Measurements from ENCODE around the gene C1QTNF8. TPM values are rescaled to one million over a fixed set of nuclear protein-coding genes. Genes with fewer than 3 reads are reported as not detected.

The C1QTNF8 gene
- total RNA-seq, 2 donors from 2014 or later = 0.34 TPM; not detected in 1

GRCh38 chr16:1117176-1117900, 21.3 kb upstream of the C1QTNF8 start:
- TF ChIP-seq POLR2AphosphoS5 (IDR thresholded peaks at IDR 0.05) = no peak
- TF ChIP-seq, protein P1, sequence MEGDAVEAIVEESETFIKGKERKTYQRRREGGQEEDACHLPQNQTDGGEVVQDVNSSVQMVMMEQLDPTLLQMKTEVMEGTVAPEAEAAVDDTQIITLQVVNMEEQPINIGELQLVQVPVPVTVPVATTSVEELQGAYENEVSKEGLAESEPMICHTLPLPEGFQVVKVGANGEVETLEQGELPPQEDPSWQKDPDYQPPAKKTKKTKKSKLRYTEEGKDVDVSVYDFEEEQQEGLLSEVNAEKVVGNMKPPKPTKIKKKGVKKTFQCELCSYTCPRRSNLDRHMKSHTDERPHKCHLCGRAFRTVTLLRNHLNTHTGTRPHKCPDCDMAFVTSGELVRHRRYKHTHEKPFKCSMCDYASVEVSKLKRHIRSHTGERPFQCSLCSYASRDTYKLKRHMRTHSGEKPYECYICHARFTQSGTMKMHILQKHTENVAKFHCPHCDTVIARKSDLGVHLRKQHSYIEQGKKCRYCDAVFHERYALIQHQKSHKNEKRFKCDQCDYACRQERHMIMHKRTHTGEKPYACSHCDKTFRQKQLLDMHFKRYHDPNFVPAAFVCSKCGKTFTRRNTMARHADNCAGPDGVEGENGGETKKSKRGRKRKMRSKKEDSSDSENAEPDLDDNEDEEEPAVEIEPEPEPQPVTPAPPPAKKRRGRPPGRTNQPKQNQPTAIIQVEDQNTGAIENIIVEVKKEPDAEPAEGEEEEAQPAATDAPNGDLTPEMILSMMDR (IDR thresholded peaks at IDR 0.05) = no peak
- TF ChIP-seq POLR2A (IDR thresholded peaks at IDR 0.05) = no peak
- no peaks in the 10 kb centered on the region for H3K4me1 ChIP-seq (replicated peaks)
- 54% methylated on average over 32 of the region's 34 CpGs for WGBS
- H3K36me3 ChIP-seq = no peaks in the 10 kb centered on the region
- DNase-seq (ENCODE audit: low spot score) = no peak
- no peak overlapping the region for H3K4me3 ChIP-seq
- peaks cover 5% of the 10 kb centered on the region for H3K27me3 ChIP-seq (replicated peaks; ENCODE audit: insufficient read depth)
- no peak overlapping the region for H3K27ac ChIP-seq
- intact Hi-C loops (cut with DNase I) = no loop called here
- H3K9me3 ChIP-seq = no peaks in the 10 kb centered on the region

- no peaks in the 10 kb centered on the region for H3K4me1 ChIP-seq (replicated peaks)
- no peak overlapping the region for H3K27ac ChIP-seq
- peaks cover 5% of the 10 kb centered on the region for H3K27me3 ChIP-seq (replicated peaks; ENCODE audit: insufficient read depth)
- 80% methylated on average over 13 of the region's 16 CpGs for WGBS
- no peak for DNase-seq (ENCODE audit: low spot score)
- H3K4me3 ChIP-seq = no peak overlapping the region
- no peaks in the 10 kb centered on the region for H3K36me3 ChIP-seq
- no peaks in the 10 kb centered on the region for H3K9me3 ChIP-seq
- TF ChIP-seq, protein P1 (IDR thresholded peaks at IDR 0.05) = no peak
- TF ChIP-seq POLR2AphosphoS5 (IDR thresholded peaks at IDR 0.05) (no peak), POLR2A (IDR thresholded peaks at IDR 0.05) (no peak)
- intact Hi-C loops (cut with DNase I) = no loop called here
Measured at GRCh38 chr16:1116693-1117077, 20.6 kb upstream of the C1QTNF8 start.

DNA sequence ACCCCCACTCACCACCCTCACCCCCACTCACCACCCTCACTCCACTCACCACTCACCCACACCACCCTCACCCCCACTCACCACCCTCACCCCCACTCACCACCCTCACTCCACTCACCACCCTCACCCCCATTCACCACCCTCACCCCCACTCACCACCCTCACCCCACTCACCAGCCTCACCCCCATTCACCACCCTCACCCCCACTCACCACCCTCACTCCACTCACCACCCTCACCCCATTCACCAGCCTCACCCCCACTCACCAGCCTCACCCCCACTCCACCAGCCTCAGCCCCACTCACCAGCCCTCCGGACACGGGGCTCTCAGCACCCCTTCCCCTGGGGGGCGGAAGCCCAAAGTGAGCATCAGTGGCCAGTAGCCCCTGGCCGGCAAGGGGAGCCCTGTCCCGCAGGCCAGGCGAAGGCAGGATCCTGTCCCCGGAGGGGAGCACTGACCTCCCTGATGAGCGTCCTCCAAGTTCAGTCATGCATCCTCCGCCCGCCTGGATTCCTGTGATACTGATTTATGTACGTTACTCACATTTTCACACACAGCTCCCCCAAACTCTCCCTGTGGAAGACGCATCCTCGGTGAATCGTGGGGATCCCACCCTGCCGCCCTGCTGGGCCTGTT, 18.0 kb upstream of the C1QTNF8 start:
- intact Hi-C loops (cut with DNase I) = loop anchor here (5.0 kb wide), 1 partner anchor 33 kb away; no protein-coding TSS in a partner anchor
- no peak for DNase-seq (ENCODE audit: low spot score)
- Histone ChIP-seq H3K27ac (no peak overlapping the region), H3K9me3 (no peaks in the 10 kb centered on the region), H3K36me3 (no peaks in the 10 kb centered on the region), H3K27me3 (replicated peaks; ENCODE audit: insufficient read depth) (peaks cover 5% of the 10 kb centered on the region), H3K4me1 (replicated peaks) (peaks cover 6% of the 10 kb centered on the region), H3K4me3 (no peak overlapping the region)
- TF ChIP-seq, protein P1 (IDR thresholded peaks at IDR 0.05) = no peak
- no peak for TF ChIP-seq POLR2A (IDR thresholded peaks at IDR 0.05)
- no peak for TF ChIP-seq POLR2AphosphoS5 (IDR thresholded peaks at IDR 0.05)
- 75% methylated on average over 15 of the region's 15 CpGs for WGBS

DNA sequence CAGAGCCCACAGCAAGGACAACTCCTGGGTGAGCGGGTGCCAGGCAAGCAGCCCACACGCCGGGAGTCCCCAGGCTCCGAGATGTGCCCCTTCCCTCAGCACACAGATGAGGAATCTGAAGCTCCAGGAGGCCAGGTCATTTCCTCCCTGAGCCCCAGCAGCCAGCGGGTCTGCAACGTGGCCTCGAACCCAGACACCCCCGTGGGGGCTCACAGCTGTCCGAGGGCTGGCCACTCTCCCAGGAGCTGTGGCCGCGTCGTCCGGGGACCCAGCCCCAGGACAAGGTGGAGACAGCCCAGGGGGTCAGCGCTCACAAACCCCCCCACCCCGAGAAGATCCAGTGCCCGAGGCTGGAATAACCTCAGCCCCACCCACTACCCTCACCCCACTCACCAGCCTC, 17.4 kb upstream of the C1QTNF8 start:
- DNase-seq (ENCODE audit: low spot score) = no peak
- H3K4me3 ChIP-seq = no peak overlapping the region
- H3K36me3 ChIP-seq = no peaks in the 10 kb centered on the region
- no peak overlapping the region for H3K27ac ChIP-seq
- no peaks in the 10 kb centered on the region for H3K9me3 ChIP-seq
- peaks cover 9% of the 10 kb centered on the region for H3K4me1 ChIP-seq (replicated peaks)
- intact Hi-C loops (cut with DNase I) = loop anchor here (5.0 kb wide), 1 partner anchor 34 kb away; no protein-coding TSS in a partner anchor
- WGBS = 64% methylated on average over 11 of the region's 16 CpGs
- TF ChIP-seq, protein P1 (IDR thresholded peaks at IDR 0.05) = no peak
- no peak for TF ChIP-seq POLR2AphosphoS5 (IDR thresholded peaks at IDR 0.05)
- no peak for TF ChIP-seq POLR2A (IDR thresholded peaks at IDR 0.05)
- H3K27me3 ChIP-seq (replicated peaks; ENCODE audit: insufficient read depth) = peaks cover 5% of the 10 kb centered on the region

Measured in prostate gland (tissue), 2 donors.